Measurements from ENCODE around the gene ST8SIA2.

GRCh38 chr15:92444631-92445030 lies 51.0 kb downstream of the ST8SIA2 start:
- TF ChIP-seq, protein P1, sequence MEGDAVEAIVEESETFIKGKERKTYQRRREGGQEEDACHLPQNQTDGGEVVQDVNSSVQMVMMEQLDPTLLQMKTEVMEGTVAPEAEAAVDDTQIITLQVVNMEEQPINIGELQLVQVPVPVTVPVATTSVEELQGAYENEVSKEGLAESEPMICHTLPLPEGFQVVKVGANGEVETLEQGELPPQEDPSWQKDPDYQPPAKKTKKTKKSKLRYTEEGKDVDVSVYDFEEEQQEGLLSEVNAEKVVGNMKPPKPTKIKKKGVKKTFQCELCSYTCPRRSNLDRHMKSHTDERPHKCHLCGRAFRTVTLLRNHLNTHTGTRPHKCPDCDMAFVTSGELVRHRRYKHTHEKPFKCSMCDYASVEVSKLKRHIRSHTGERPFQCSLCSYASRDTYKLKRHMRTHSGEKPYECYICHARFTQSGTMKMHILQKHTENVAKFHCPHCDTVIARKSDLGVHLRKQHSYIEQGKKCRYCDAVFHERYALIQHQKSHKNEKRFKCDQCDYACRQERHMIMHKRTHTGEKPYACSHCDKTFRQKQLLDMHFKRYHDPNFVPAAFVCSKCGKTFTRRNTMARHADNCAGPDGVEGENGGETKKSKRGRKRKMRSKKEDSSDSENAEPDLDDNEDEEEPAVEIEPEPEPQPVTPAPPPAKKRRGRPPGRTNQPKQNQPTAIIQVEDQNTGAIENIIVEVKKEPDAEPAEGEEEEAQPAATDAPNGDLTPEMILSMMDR (IDR thresholded peaks at IDR 0.05) = no peak
- TF ChIP-seq, protein P2, sequence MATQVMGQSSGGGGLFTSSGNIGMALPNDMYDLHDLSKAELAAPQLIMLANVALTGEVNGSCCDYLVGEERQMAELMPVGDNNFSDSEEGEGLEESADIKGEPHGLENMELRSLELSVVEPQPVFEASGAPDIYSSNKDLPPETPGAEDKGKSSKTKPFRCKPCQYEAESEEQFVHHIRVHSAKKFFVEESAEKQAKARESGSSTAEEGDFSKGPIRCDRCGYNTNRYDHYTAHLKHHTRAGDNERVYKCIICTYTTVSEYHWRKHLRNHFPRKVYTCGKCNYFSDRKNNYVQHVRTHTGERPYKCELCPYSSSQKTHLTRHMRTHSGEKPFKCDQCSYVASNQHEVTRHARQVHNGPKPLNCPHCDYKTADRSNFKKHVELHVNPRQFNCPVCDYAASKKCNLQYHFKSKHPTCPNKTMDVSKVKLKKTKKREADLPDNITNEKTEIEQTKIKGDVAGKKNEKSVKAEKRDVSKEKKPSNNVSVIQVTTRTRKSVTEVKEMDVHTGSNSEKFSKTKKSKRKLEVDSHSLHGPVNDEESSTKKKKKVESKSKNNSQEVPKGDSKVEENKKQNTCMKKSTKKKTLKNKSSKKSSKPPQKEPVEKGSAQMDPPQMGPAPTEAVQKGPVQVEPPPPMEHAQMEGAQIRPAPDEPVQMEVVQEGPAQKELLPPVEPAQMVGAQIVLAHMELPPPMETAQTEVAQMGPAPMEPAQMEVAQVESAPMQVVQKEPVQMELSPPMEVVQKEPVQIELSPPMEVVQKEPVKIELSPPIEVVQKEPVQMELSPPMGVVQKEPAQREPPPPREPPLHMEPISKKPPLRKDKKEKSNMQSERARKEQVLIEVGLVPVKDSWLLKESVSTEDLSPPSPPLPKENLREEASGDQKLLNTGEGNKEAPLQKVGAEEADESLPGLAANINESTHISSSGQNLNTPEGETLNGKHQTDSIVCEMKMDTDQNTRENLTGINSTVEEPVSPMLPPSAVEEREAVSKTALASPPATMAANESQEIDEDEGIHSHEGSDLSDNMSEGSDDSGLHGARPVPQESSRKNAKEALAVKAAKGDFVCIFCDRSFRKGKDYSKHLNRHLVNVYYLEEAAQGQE (IDR thresholded peaks at IDR 0.05; ENCODE audit: insufficient read depth in 1 of 2, low read depth in 2 of 2, low read length in 1 of 2) = no peak
- no peak for TF ChIP-seq SIN3A (IDR thresholded peaks at IDR 0.05; ENCODE audit: borderline replicate concordance, insufficient read depth, low read depth, low read length)
- no peak for TF ChIP-seq TCF7L2 (IDR thresholded peaks at IDR 0.05; ENCODE audit: low read depth, low read length)
